SK-MEL-5 (cell line): ENCODE data around the gene DNAJC1. TPM values are rescaled to one million over a fixed set of nuclear protein-coding genes. Genes with fewer than 3 reads are reported as not detected.
"Not testable (repeated sequence)": the region's sequence is repeated elsewhere in the genome, so short reads cannot be mapped to it uniquely, and the experiment has no call there.

Experiments used
- DNase-seq: peaks from one replicate; pipeline ENCODE4 v3.0.0-alpha.2; 2016; ENCODE audit warnings: low read depth, low spot score
- in situ Hi-C: cut with HindIII; loops from 2 replicates; pipeline ENCODE4 v1.10.0; 2016; ENCODE audit warnings: low sequenced_read_pairs, high pct_unique_total_duplicates, low pct_unique_long_range_greater_than_20kb
- total RNA-seq: library from RNA; depleted of rRNA; stranded (reverse); fragments of >200 nt; shearing (Covaris generic); gene quantifications from 2 replicates; pipeline ENCODE4 v1.2.3, GENCODE V29; 2014

Gene DNAJC1
- total RNA-seq, 1 experiment from 2014 or later = 26.6 TPM

- in situ Hi-C loops = no loop called here
- no peak for DNase-seq
Observed at GRCh38 chr10:21885940-21886339, 117.6 kb downstream of the DNAJC1 start.

GRCh38 chr10:21873198-21873597 is 130.3 kb downstream of the DNAJC1 start:
- no peak for DNase-seq
- in situ Hi-C loops = no loop called here

- DNase-seq, in situ Hi-C loops: not testable (repeated sequence)
Observed at GRCh38 chr10:21872771-21873170, 130.8 kb downstream of the DNAJC1 start.

GRCh38 chr10:21870849-21871248 is 132.7 kb downstream of the DNAJC1 start:
- in situ Hi-C loops = no loop called here
- DNase-seq = no peak

GRCh38 chr10:21869087-21869486 is 134.4 kb downstream of the DNAJC1 start:
- DNase-seq, in situ Hi-C loops: not testable (repeated sequence)

- in situ Hi-C loops = no loop called here
- DNase-seq = no peak
Observed at GRCh38 chr10:21860718-21861117, 142.8 kb downstream of the DNAJC1 start.

GRCh38 chr10:21858455-21858854 is 145.1 kb downstream of the DNAJC1 start:
- in situ Hi-C loops = no loop called here
- DNase-seq = no peak

- no peak for DNase-seq
- in situ Hi-C loops = no loop called here
Observed at GRCh38 chr10:21849607-21850006, 153.9 kb downstream of the DNAJC1 start.

GRCh38 chr10:21843645-21844044 is 159.9 kb downstream of the DNAJC1 start:
- no peak for DNase-seq
- in situ Hi-C loops = no loop called here

GRCh38 chr10:21841273-21841672 is 162.3 kb downstream of the DNAJC1 start:
- DNase-seq, in situ Hi-C loops: not testable (repeated sequence)

- DNase-seq, in situ Hi-C loops: not testable (repeated sequence)
Observed at GRCh38 chr10:21837487-21837886, 166.0 kb downstream of the DNAJC1 start.

GRCh38 chr10:21834574-21834973 is 169.0 kb downstream of the DNAJC1 start:
- in situ Hi-C loops, DNase-seq: not testable (repeated sequence)

GRCh38 chr10:21832821-21833130 is 170.8 kb downstream of the DNAJC1 start:
- in situ Hi-C loops = no loop called here
- DNase-seq = no peak

- no peak for DNase-seq
- in situ Hi-C loops = no loop called here
Observed at GRCh38 chr10:21831986-21832820, 171.3 kb downstream of the DNAJC1 start.

- in situ Hi-C loops = no loop called here
- no peak for DNase-seq
Observed at GRCh38 chr10:21830037-21830436, 173.5 kb downstream of the DNAJC1 start.

- in situ Hi-C loops = no loop called here
Observed at GRCh38 chr10:21827308-21827707, 176.2 kb downstream of the DNAJC1 start.

GRCh38 chr10:21826725-21827124 is 176.8 kb downstream of the DNAJC1 start:
- no peak for DNase-seq
- in situ Hi-C loops = no loop called here

More at GRCh38 chr10:21827308-21827707, 176.2 kb downstream of the DNAJC1 start:
- DNase-seq = no peak

- DNase-seq = no peak
- in situ Hi-C loops = no loop called here
Observed at GRCh38 chr10:21825345-21825744, 178.2 kb downstream of the DNAJC1 start.

- in situ Hi-C loops = no loop called here
- DNase-seq = no peak
Observed at GRCh38 chr10:21824409-21824808, 179.1 kb downstream of the DNAJC1 start.
